ENCODE measurements around the gene KCNJ1. TPM values are rescaled to one million over a fixed set of nuclear protein-coding genes. Genes with fewer than 3 reads are reported as not detected.

The KCNJ1 gene
- total RNA-seq, 4 donors from 2014 or later: not detected

GRCh38 chr11:128806506-128807261, 60.4 kb downstream of the KCNJ1 start:
- no peaks in the 10 kb centered on the region for H3K27me3 ChIP-seq
- H3K27ac ChIP-seq (replicated peaks in 1 of 4): no peak overlapping the region
- intact Hi-C loops (cut with DNase I): no loop called here
- no peaks in the 10 kb centered on the region for H3K9me3 ChIP-seq
- H3K4me1 ChIP-seq: peaks cover 0 to 10% (median 0%) of the 10 kb centered on the region in 4 donors
- peaks cover 4 to 62% (median 21%) of the 10 kb centered on the region in 4 donors for H3K36me3 ChIP-seq
- DNase-seq (ENCODE audit: extremely low spot score): no peak
- no peak overlapping the region for H3K4me3 ChIP-seq
- TF ChIP-seq POLR2AphosphoS5 (IDR thresholded peaks at IDR 0.05): no peak
- no peak for TF ChIP-seq EP300 (IDR thresholded peaks at IDR 0.05)
- TF ChIP-seq, protein P1, sequence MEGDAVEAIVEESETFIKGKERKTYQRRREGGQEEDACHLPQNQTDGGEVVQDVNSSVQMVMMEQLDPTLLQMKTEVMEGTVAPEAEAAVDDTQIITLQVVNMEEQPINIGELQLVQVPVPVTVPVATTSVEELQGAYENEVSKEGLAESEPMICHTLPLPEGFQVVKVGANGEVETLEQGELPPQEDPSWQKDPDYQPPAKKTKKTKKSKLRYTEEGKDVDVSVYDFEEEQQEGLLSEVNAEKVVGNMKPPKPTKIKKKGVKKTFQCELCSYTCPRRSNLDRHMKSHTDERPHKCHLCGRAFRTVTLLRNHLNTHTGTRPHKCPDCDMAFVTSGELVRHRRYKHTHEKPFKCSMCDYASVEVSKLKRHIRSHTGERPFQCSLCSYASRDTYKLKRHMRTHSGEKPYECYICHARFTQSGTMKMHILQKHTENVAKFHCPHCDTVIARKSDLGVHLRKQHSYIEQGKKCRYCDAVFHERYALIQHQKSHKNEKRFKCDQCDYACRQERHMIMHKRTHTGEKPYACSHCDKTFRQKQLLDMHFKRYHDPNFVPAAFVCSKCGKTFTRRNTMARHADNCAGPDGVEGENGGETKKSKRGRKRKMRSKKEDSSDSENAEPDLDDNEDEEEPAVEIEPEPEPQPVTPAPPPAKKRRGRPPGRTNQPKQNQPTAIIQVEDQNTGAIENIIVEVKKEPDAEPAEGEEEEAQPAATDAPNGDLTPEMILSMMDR (IDR thresholded peaks at IDR 0.05): no peak
- TF ChIP-seq POLR2A (IDR thresholded peaks at IDR 0.05; ENCODE audit: low read depth): no peak
- WGBS: 83% methylated on average over 8 of the region's 8 CpGs

- Histone ChIP-seq H3K4me3 (no peak overlapping the region), H3K27me3 (no peaks in the 10 kb centered on the region), H3K36me3 (peaks cover 0 to 57% (median 14%) of the 10 kb centered on the region in 4 donors), H3K9me3 (no peaks in the 10 kb centered on the region), H3K4me1 (peaks cover 0 to 12% (median 0%) of the 10 kb centered on the region in 4 donors), H3K27ac (replicated peaks in 1 of 4) (no peak overlapping the region)
- TF ChIP-seq POLR2A (IDR thresholded peaks at IDR 0.05; ENCODE audit: low read depth) (no peak), EP300 (IDR thresholded peaks at IDR 0.05) (no peak)
- TF ChIP-seq, protein P1 (IDR thresholded peaks at IDR 0.05): no peak
- no peak for DNase-seq (ENCODE audit: extremely low spot score)
- intact Hi-C loops (cut with DNase I): no loop called here
- WGBS: 86% methylated on average over 5 of the region's 5 CpGs
These were observed 62.6 kb downstream of the KCNJ1 start for GRCh38 chr11:128804481-128804880.

DNA sequence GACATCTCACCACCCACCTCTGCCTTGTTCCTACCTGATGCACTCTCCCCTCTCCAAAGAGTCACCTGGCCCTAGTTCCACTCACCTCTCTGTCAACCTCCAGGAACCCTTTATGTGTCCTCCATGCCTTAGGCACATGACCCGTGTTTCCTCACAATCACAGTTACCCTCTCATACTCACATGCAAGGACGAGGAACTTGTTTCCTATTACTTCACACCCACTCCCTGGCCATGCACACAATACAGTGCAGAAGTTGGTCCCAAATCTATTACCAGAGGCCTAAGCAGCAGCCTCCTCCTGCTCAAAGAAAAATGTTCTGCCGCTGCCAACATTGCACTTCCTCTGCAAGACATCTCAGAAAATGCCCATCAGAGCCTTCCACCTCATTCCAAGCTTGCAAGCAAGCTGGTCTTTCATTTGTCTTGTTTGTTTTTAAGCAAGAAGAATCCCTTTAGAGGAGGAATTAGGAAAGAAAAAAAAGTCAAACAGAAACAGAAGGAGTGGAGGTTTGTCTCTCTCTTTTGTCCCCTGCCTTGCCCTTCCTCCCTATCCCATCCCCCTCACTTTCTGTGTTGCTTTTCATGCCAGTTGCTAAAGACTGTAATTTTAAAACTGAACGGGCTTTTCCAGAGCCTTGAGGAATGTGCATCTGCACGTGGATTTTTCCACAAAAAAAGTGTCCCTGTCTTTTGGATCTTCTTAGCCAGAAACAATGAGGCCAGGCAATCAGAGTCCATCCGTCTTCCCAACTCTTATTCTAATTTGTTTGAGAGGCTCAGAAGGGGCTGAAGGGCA, 63.4 kb downstream of the KCNJ1 start:
- H3K36me3 ChIP-seq: peaks cover 0 to 56% (median 11%) of the 10 kb centered on the region in 4 donors

GRCh38 chr11:128803011-128803410, 64.1 kb downstream of the KCNJ1 start:
- intact Hi-C loops (cut with DNase I): no loop called here
- 92% methylated on average over 4 of the region's 4 CpGs for WGBS
- Histone ChIP-seq H3K27ac (replicated peaks in 1 of 4) (no peak overlapping the region), H3K36me3 (peaks cover 0 to 56% (median 9%) of the 10 kb centered on the region in 4 donors), H3K9me3 (no peaks in the 10 kb centered on the region), H3K4me3 (no peak overlapping the region), H3K4me1 (peaks cover 0 to 12% (median 0%) of the 10 kb centered on the region in 4 donors), H3K27me3 (no peaks in the 10 kb centered on the region)
- no peak for TF ChIP-seq POLR2AphosphoS5 (IDR thresholded peaks at IDR 0.05)
- TF ChIP-seq, protein P1 (IDR thresholded peaks at IDR 0.05): no peak
- no peak for TF ChIP-seq POLR2A (IDR thresholded peaks at IDR 0.05; ENCODE audit: low read depth)
- TF ChIP-seq EP300 (IDR thresholded peaks at IDR 0.05): no peak
- no peak for DNase-seq (ENCODE audit: extremely low spot score)

More for the DNA sequence above, 63.4 kb downstream of the KCNJ1 start:
- Histone ChIP-seq H3K9me3 (no peaks in the 10 kb centered on the region), H3K4me1 (peaks cover 0 to 12% (median 0%) of the 10 kb centered on the region in 4 donors), H3K4me3 (no peak overlapping the region), H3K27me3 (no peaks in the 10 kb centered on the region), H3K27ac (replicated peaks in 1 of 4) (no peak overlapping the region)
- WGBS: 76% methylated on average over 6 of the region's 6 CpGs
- intact Hi-C loops (cut with DNase I): no loop called here
- no peak for DNase-seq (ENCODE audit: extremely low spot score)
- TF ChIP-seq POLR2A (IDR thresholded peaks at IDR 0.05; ENCODE audit: low read depth): no peak
- no peak for TF ChIP-seq POLR2AphosphoS5 (IDR thresholded peaks at IDR 0.05)
- TF ChIP-seq EP300 (IDR thresholded peaks at IDR 0.05): no peak
- TF ChIP-seq, protein P1 (IDR thresholded peaks at IDR 0.05): no peak
